Measurements from ENCODE around the gene RBM23. TPM values are rescaled to one million over a fixed set of nuclear protein-coding genes. Genes with fewer than 3 reads are reported as not detected.
"Not testable (repeated sequence)": the region's sequence is repeated elsewhere in the genome, so short reads cannot be mapped to it uniquely, and the experiment has no call there.

The RBM23 gene
- total RNA-seq, 1 donor from 2014 or later, result 73.4 TPM

DNA sequence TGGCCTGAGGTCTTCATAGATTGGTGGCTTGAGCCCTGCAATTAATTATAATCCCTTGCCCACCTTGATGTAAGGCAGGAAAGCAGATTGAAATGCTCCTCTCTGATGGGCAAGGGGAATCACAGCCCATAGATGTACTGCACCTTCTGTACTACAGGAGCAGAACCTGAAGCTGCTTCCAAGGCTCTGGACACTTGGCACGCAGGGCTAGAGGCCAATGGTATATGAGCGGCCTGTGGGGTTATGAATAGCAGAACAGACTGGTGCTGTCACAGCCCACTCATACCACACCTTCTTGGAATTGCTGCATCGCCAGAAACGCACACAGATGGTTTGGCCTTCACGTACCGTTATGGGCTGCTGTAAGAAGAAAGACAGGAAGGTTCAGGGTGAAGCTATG lies 1.7 kb upstream of the RBM23 start:
- FAIRE-seq (no peak), DNase-seq (ENCODE audit: low spot score in 2 of 2) (no peak)

DNA sequence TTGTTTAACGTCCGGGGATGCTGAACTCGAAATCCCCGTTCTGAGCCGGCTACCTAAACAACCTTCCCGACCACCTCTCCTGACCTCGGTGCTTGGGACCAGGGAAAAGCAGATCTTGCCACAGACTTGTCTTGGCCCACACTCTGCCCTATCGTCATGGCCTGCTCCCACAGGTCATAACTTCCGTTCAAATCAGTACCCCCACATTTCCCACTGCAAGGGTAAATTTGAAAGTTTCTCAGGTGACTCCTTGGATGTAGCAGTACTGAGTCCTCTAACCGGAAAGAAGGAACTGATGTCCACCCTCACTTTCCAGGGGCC lies 612 bp upstream of the RBM23 start:
- no peak for FAIRE-seq
- DNase-seq (ENCODE audit: low spot score in 2 of 2), result no peak

DNA sequence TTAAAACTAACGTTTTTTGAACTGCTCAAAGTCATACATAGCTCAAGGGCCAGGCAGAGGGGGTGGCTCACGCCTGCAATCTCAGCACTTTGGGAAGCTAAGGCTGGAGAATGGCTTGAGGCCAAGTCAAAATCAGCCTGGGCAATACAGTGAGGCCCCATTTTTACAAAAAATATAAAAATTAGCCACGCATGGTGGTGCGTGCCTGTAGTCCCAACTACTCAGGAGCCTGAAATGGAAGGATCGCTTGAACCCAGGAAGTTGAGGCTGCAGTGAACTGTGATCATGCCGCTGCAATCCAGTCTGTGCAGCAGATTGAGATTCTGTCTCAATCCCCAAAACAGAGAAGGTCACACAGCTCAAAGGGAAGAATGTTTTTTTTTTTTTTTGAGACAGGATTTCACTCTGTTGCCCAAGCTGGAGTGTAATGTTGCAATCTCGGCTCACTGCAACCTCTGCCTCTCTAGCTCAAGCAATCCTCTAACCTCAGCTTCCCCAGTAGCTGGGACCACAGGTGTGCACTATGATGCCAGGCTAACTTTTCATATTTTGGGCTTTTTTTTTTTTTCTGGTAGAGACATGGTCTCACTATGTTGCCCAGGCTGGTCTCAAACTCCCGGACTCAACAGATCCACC lies 2.9 kb downstream of the RBM23 start:
- no peak for FAIRE-seq
- DNase-seq (ENCODE audit: low spot score in 2 of 2), result no peak

DNA sequence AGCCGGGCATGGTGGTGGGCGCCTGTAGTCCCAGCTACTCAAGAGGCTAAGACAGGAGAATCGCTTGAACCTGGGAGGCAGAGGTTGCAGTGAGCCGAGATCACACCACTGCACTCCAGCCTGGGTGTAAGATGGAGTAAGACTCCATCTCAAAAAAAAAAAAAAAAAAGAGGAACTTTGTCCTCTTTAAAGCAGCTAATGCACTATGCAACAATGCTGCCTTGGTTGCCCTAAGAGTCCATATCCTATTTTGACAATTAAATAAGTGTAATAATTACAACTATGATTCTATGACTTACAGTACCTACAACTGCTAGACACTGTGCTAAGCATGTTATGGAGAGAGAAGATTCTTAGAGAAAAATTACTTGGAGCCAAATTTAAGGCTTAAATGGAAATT lies 4.1 kb downstream of the RBM23 start:
- DNase-seq (ENCODE audit: low spot score in 2 of 2); FAIRE-seq: not testable (repeated sequence)

DNA sequence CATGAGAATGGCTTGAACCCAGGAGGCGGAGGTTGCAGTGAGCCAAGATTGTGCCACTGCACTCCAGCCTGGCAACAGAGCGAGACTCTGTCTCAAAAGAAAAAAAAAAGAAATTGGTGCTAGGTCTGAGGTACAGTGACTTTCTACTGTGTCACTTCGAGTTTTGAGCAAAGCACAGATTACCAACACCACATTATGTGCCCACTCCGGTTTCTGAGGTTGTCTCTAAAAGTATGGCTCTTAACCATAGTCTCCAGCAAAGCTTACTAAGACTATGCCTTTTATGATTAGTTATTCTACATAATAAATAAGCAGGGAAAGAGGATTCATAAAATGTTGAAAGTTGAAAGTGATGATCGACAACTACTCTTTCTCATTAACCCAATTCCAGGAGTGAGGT lies 8.0 kb downstream of the RBM23 start:
- DNase-seq (ENCODE audit: low spot score in 2 of 2), result no peak
- FAIRE-seq, result no peak

DNA sequence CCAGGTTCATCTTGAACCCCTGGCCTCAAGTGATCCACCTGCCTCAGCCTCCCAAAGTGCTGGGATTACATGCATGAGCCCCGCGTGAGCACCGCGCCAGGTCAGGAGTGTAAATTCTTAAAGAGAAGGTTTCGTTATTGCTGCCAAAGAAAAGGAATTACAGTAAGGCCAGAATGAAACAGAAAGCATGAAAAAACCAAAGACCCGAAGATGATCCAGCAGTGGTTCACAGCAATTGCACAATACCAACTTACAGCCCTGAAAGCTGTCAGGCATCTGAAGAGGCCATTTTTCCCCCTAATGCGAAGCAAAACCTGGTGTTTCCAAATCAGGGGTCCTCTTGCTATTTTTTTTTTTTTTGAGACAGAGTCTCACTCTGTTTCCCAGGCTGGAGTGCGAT lies 10.3 kb downstream of the RBM23 start:
- FAIRE-seq (no peak), DNase-seq (ENCODE audit: low spot score in 2 of 2) (no peak)

DNA sequence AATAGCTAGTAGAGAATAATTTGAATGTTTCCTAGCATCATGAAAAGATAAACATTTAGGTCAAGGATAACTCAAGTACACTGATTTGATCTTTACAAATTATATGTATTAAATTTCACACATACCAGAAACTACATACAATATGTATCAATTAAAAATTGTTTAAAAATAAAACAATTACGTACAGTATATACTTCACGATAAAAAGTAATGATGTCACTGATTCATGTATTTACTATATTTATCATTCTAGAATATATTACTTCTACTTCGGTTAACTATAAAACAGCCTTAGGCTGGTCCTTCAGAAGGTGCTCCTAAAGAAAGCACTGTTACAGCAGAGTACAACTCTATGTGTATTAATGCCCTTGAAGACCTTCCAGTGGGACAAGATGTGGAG lies 11.5 kb downstream of the RBM23 start:
- FAIRE-seq, result no peak
- no peak for DNase-seq (ENCODE audit: low spot score in 2 of 2)

DNA sequence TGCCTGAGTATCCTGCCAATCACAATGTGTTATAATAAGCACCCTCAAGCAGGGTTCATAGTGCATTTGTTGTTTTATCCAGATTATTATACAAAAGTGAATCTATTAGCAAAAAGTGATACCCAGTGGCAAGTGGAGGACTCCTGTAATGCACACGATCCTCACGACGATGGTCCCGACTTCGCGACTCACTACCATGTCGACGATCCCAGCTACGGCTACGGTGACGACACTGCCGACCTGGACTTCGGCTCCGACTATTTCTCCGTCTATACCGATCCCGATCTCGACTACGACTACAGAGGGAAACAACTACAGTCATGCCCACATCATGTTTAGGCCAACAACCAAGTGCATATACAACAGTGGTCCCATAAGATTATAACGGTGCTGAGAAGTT lies 12.9 kb downstream of the RBM23 start:
- DNase-seq (ENCODE audit: low spot score in 2 of 2), result no peak
- FAIRE-seq, result no peak

DNA sequence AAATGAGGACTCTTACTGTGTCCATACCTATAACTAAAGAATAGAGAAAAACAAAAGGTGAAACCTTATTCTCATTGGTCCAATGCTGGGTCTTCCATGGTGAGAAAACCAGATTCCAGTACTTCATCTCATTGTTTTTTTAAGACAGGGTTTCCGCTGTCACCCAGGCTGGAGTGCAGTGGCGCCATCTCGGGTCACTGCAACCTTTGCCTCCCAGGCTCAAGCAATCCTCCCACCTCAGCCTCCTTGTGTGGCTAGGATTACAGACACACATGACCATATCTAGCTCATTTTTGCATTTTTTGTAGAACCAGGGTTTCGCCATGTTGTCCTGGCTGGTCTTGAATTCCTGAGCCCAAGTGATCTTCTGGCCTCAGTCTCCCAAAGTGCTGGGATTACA lies 13.3 kb downstream of the RBM23 start:
- FAIRE-seq, result no peak
- DNase-seq (ENCODE audit: low spot score in 2 of 2), result no peak

DNA sequence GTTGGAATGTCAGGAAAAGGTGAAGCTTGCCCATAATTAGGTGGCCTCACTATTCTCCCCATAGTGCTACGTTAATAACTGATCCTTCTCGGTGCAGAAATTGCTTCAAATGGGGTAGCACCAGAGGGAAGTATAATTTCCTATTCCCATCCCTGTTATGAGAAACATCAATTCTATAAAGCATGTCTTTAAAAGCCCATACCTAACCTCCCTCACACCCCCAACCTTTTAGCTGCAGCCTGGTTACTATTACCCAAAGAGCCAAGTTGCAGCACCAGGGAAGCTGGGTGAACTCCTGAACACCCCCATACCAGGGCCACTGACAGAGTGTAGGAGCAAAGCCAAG lies 15.2 kb downstream of the RBM23 start:
- FAIRE-seq, result no peak
- DNase-seq (ENCODE audit: low spot score in 2 of 2), result no peak

DNA sequence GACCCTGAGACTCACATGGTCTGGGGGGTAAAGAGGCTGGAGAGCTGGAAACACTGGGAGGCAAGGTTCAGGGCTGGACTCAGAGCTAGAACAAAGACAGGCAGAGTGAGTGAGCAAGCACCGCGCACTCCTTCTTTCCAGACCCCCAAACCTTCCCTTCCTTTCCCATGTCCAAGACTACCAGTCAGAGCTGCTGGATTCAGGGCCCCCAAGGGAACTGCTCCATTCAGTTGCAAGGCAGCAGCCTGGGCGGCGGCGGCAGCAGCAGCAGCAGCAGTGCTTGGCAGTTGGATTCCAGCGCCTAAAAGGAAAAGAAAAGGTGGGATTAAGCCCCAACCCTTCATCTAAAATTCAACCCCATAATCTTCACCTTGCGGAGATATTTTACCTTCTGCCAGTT lies 17.1 kb downstream of the RBM23 start:
- DNase-seq (ENCODE audit: low spot score in 2 of 2) (no peak), FAIRE-seq (no peak)

DNA sequence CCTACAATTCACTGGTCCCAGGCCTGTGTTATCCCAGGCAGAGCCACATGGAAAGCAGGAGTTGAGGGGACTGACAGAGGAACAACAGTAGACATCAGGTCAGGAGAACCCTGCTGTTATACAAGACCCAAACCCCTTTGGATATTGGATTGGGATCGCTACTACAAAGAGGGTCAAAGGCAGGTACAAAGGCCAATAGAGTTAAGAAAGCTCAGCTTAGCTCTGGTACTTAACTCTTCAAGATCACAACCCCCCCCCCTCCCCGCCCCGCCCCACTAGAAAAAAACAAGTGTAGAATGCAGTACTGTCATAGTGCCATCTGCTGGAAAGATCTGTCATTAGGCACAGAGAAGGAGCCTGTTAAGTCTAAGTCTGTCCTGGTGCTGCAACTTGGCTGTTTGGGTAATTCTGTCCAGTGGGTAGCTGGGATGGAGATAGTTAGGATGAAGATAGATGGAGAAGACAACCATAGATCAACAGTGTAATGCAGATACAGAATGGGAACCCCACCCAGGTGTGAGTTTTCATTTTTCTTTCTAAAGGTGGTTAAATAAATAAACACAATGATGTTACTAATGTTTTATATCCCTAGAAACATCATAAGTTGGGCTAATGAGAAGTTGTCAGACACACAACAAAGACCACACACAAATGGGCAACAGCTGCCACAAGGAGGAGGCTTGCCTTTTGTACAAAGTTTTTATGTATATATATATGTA lies 18.7 kb downstream of the RBM23 start:
- no peak for FAIRE-seq
- peak; percentile 24 to 54 for DNase-seq (ENCODE audit: low spot score in 2 of 2)

DNA sequence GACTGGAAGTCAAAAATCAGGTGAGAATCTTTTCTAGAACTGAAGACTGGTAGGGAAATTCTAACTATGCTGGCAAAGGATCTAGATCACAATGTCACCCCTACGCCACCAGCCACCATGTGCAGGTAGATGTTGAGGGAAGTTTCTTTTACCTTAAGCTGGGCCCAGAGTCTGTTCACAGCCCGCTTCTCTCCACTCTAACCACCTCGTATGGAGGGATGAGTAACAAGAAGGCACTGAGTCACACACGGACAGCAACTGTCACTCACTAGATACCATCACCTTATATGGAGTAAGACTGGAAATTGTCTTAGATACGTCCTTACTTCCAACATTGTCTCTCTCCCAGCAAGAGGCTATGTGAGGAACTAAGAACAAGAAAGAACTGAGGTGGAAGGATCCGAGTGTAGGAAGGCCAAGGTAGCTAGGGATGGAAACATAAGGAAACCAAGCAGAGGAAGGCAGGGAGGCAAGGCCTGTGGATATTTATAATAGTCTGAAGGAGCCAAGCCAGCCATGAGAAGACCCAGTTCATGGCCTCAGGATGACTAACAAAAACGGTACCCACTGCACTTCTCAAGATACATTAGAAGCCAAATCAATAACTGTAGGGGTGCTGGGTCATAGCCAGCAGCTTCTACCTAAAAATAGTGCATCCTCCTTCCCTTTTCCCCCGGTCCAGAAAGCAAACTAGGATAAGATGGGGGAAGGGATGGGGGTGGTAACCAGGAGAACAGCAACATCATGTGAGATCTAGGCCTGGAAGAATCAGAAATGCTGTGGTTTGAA lies 20.5 kb downstream of the RBM23 start:
- no peak for FAIRE-seq
- DNase-seq (ENCODE audit: low spot score in 2 of 2), result no peak

DNA sequence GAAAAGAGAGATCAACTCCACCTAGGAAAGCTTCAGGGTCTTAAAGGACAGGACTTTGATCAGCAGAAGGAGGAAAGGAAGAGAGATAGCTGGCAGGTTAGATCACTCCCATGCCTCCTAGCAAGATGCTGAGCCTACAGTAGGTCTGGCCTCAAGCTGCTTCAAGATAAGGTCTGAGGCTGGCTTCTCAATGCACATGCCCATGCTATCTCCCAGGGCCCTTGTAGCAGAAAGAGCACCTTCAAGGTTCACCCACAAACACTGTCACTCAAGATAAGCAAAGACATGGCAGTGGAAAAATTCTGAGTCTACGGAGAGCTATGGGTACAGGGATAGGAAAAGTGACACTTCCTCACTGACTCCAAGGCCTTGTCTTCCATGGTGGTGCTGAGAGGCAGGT lies 21.6 kb downstream of the RBM23 start:
- FAIRE-seq, result no peak
- DNase-seq (ENCODE audit: low spot score in 2 of 2), result no peak

DNA sequence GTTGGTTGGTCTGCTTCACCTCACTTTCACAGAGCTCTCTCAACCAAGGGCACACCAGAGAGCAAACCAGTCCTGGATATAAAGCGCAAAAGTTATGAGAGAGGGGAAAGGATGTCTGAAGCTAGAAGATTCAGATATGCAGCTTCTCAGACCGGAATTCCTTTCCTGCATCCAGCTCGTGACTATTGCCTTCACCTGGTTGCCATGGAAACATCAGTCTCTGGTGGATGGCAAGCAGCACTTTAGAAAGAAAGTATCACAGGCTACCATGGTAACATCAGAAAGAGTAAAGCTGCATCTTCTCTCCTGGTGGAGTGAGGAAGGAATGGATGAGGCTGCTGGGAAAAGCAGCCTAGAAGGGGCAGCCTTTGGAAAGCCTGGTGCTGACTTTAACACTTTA lies 22.2 kb downstream of the RBM23 start:
- DNase-seq (ENCODE audit: low spot score in 2 of 2), result no peak
- no peak for FAIRE-seq

DNA sequence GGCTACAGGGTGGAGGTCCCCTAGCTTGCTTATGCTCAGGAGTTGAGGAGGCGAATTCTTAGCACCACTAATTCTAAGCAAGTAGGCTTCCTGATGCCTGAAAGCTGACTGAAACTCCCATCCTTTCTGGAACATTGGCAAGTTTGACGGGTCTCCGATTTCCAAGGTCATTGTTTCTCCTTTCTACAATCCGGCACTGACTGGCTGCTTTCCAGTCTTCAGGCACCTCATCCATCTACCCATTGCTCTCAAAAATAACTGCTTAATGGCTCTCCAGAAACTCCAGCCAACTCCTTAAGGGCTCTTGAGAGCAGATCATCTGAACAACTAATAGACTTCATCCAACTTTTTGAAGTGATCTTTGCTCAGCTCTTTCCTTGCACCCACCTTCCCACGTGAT lies 22.6 kb downstream of the RBM23 start:
- DNase-seq (ENCODE audit: low spot score in 2 of 2) (no peak), FAIRE-seq (no peak)

DNA sequence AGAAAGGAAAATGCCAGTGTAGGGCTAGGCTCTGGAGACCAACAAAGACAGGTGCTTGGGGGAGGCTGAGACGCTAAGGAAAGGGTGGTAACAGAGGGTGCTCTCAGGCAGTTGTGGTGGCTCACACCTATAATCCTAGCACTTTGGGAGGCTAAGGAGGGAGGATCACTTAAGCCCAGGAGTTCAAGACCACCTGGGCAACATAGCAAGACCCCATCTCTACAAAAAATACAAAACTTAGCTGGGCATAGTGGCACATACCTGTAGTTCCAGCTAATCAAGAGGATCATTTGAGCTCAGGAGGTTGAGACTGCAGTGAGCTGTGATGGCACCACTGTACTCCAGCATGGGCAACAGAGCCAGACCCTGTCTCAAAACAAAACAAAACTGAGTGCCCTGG lies 23.5 kb downstream of the RBM23 start:
- no peak for FAIRE-seq
- DNase-seq (ENCODE audit: low spot score in 2 of 2), result no peak

DNA sequence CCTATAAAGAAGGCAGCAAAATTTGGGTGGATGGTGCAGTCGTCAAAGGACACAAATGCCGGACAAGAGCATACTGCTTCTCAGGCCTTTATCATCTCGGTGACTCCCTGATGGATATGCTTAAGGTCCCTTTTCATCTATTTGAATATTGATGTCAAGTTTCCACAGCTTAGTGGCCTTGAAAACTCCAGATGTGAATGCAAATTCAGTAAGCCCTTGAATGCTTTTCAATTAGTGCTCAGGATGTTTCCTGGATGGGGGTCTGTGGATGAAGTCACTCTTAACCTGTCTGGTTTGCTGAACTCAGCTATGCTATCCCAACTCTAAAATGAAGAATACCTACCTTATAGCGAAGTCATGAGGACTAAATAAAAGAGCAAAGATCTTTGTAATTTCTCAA lies 25.2 kb downstream of the RBM23 start:
- DNase-seq (ENCODE audit: low spot score in 2 of 2) (no peak), FAIRE-seq (no peak)

DNA sequence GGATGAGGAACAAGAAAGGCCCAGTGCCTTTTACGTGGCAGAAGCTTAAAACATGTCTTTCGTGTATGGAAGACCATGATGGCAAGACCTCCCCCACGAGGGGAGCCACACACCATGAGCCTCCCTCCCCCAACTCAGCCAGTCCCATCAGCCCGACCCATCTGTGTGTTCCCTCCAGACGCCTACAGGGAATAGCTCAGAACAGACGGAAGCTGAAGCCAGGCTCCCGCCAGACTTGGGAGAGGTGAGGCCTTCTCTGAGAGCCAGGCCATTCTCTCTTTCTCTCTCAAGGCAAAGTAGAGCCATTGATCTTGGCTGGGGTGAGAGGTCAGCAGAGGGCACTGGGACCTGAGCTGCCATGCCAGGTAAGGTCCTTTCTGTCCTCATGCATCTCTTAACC lies 26.5 kb downstream of the RBM23 start:
- DNase-seq (ENCODE audit: low spot score in 2 of 2) (no peak), FAIRE-seq (no peak)

DNA sequence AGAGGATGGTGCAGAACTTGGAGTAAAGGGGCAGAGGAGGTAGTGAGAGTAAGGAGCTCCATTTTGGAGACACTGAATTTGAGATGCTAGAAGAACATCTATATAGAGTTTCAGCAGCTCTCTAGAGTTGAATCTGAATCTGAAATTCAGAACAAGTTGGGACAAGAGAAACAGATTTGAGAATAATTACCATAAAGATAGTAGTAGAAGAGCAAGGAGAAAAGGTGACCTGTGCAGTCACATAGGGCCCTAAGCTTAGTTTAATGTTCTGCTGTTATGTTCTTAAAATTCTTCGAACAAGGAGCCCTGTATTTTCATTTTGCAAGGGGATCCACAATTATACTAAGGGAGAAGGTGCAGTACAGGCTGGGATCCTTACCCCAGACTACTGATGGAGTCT lies 28.5 kb downstream of the RBM23 start:
- FAIRE-seq, result no peak
- no peak for DNase-seq (ENCODE audit: low spot score in 2 of 2)

DNA sequence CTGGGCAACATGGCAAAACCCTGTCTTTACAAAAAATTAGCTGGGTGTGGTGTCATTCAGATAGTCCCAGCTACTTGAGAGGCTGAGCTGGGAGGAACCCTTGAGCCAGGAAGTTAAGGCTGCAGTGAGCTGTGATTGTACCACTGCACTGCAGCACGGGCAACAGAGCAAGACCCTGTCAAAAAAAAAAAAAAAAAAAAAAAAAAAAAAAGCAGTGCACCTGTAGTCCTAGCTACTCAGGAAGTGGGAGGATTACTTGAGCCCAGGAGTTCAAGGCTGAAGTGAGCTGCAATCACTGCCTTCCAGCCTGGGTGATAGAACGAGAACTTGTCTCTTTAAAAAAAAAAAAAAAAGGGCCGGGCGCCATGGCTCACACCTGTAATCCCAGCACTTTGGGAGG lies 30.3 kb downstream of the RBM23 start:
- no peak for DNase-seq (ENCODE audit: low spot score in 2 of 2)
- FAIRE-seq, result no peak

DNA sequence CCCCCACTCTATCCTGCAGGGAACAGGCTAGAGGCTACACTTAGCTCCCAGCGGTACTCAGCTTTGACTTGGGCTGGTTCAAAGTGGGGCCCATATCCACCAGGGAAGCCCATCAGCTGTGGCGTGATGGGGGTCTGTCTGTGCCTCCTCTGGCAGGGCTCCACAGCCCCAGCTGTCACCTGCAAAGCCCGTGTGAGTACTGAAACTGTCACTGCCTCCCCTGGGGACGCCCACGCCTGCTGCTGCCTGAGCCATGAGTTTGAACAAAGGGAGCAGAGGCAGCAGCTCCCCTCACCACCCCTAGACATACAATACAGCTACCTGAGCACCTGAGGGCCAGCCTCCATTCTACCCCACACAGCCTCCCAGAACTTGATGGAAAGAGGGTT lies 31.0 kb downstream of the RBM23 start:
- FAIRE-seq, result no peak
- DNase-seq (ENCODE audit: low spot score in 2 of 2), result no peak

Measured in frontal cortex (tissue), 4 donors.